Measurements from ENCODE around the gene HOXD12.

The HOXD12 gene

GRCh38 chr2:176135035-176135440 lies 35.4 kb downstream of the HOXD12 start:
- in situ Hi-C loops (cut with MboI; ENCODE audit: low pct_unique_long_range_greater_than_20kb, low sequenced_read_pairs) = loop anchor here (25.0 kb wide), 2 partner anchors 327 to 1002 kb away; no protein-coding TSS in a partner anchor
- DNase-seq = no peak

GRCh38 chr2:176136374-176137251 lies 37.0 kb downstream of the HOXD12 start:
- in situ Hi-C loops (cut with MboI; ENCODE audit: low pct_unique_long_range_greater_than_20kb, low sequenced_read_pairs) = loop anchor here (25.0 kb wide), 2 partner anchors 326 to 1001 kb away; no protein-coding TSS in a partner anchor
- DNase-seq = no peak

- in situ Hi-C loops (cut with MboI; ENCODE audit: low pct_unique_long_range_greater_than_20kb, low sequenced_read_pairs) = loop anchor here (25.0 kb wide), 2 partner anchors 325 to 1000 kb away; no protein-coding TSS in a partner anchor
- no peak for DNase-seq
Observed at GRCh38 chr2:176137252-176137580, 37.6 kb downstream of the HOXD12 start.

GRCh38 chr2:176137906-176138305 lies 38.3 kb downstream of the HOXD12 start:
- in situ Hi-C loops (cut with MboI; ENCODE audit: low pct_unique_long_range_greater_than_20kb, low sequenced_read_pairs) = loop anchor here (25.0 kb wide), 2 partner anchors 324 to 999 kb away; no protein-coding TSS in a partner anchor

GRCh38 chr2:176138526-176138922 lies 38.9 kb downstream of the HOXD12 start:
- in situ Hi-C loops (cut with MboI; ENCODE audit: low pct_unique_long_range_greater_than_20kb, low sequenced_read_pairs) = loop anchor here (25.0 kb wide), 2 partner anchors 324 to 999 kb away; no protein-coding TSS in a partner anchor
- DNase-seq = no peak

More at GRCh38 chr2:176137906-176138305, 38.3 kb downstream of the HOXD12 start:
- DNase-seq = no peak

GRCh38 chr2:176138923-176139660 lies 39.5 kb downstream of the HOXD12 start:
- no peak for DNase-seq
- in situ Hi-C loops (cut with MboI; ENCODE audit: low pct_unique_long_range_greater_than_20kb, low sequenced_read_pairs) = loop anchor here (25.0 kb wide), 2 partner anchors 323 to 998 kb away; no protein-coding TSS in a partner anchor

- in situ Hi-C loops (cut with MboI; ENCODE audit: low pct_unique_long_range_greater_than_20kb, low sequenced_read_pairs) = loop anchor here (25.0 kb wide), 2 partner anchors 322 to 997 kb away; no protein-coding TSS in a partner anchor
- DNase-seq = no peak
Observed at GRCh38 chr2:176139661-176140512, 40.3 kb downstream of the HOXD12 start.

GRCh38 chr2:176140513-176141317 lies 41.1 kb downstream of the HOXD12 start:
- in situ Hi-C loops (cut with MboI; ENCODE audit: low pct_unique_long_range_greater_than_20kb, low sequenced_read_pairs) = loop anchor here (25.0 kb wide), 2 partner anchors 322 to 997 kb away; no protein-coding TSS in a partner anchor
- DNase-seq = peak; percentile 83

- DNase-seq = no peak
- in situ Hi-C loops (cut with MboI; ENCODE audit: low pct_unique_long_range_greater_than_20kb, low sequenced_read_pairs) = loop anchor here (25.0 kb wide), 2 partner anchors 320 to 995 kb away; no protein-coding TSS in a partner anchor
Observed at GRCh38 chr2:176142281-176142680, 42.7 kb downstream of the HOXD12 start.

- DNase-seq = no peak
- in situ Hi-C loops (cut with MboI; ENCODE audit: low pct_unique_long_range_greater_than_20kb, low sequenced_read_pairs) = loop anchor here (25.0 kb wide), 2 partner anchors 317 to 992 kb away; no protein-coding TSS in a partner anchor
Observed at GRCh38 chr2:176145085-176145969, 45.7 kb downstream of the HOXD12 start.

- no peak for DNase-seq
- in situ Hi-C loops (cut with MboI; ENCODE audit: low pct_unique_long_range_greater_than_20kb, low sequenced_read_pairs) = loop anchor here (25.0 kb wide), 2 partner anchors 316 to 991 kb away; no protein-coding TSS in a partner anchor
Observed at GRCh38 chr2:176146101-176146500, 46.5 kb downstream of the HOXD12 start.

GRCh38 chr2:176146645-176147044 lies 47.0 kb downstream of the HOXD12 start:
- in situ Hi-C loops (cut with MboI; ENCODE audit: low pct_unique_long_range_greater_than_20kb, low sequenced_read_pairs) = loop anchor here (25.0 kb wide), 2 partner anchors 316 to 991 kb away; no protein-coding TSS in a partner anchor

GRCh38 chr2:176147210-176147799 lies 47.7 kb downstream of the HOXD12 start:
- in situ Hi-C loops (cut with MboI; ENCODE audit: low pct_unique_long_range_greater_than_20kb, low sequenced_read_pairs) = loop anchor here (25.0 kb wide), 2 partner anchors 315 to 990 kb away; no protein-coding TSS in a partner anchor
- DNase-seq = no peak

More at GRCh38 chr2:176146645-176147044, 47.0 kb downstream of the HOXD12 start:
- no peak for DNase-seq

- in situ Hi-C loops (cut with MboI; ENCODE audit: low pct_unique_long_range_greater_than_20kb, low sequenced_read_pairs) = loop anchor here (25.0 kb wide), 2 partner anchors 314 to 989 kb away; no protein-coding TSS in a partner anchor
- DNase-seq = no peak
Observed at GRCh38 chr2:176147800-176148496, 48.4 kb downstream of the HOXD12 start.

- no peak for DNase-seq
- in situ Hi-C loops (cut with MboI; ENCODE audit: low pct_unique_long_range_greater_than_20kb, low sequenced_read_pairs) = loop anchor here (25.0 kb wide), 2 partner anchors 313 to 988 kb away; no protein-coding TSS in a partner anchor
Observed at GRCh38 chr2:176148751-176149421, 49.3 kb downstream of the HOXD12 start.

All from KBM-7 (cell line).